Mesendoderm (in vitro differentiated cells): ENCODE results near the gene TXNL4B.
A peak's percentile ranks its signal among the peaks of the same experiment; 100 is the strongest.
"Not testable (repeated sequence)": the region's sequence is repeated elsewhere in the genome, so short reads cannot be mapped to it uniquely, and the experiment has no call there.

ENCODE experiments used
- DNase-seq: peaks from one replicate; pipeline ENCODE4 v3.0.0; 2013
- H2AK5ac ChIP-seq: 2 replicates; pipeline ENCODE4 v1.6.1; 2013; ENCODE audit warnings: low read length, inconsistent platforms
- H2BK120ac ChIP-seq: 2 replicates; pipeline ENCODE4 v1.6.1; 2013; ENCODE audit warnings: low read depth, mild to moderate bottlenecking, low read length, moderate library complexity, mixed read lengths
- H2BK15ac ChIP-seq: replicated peaks from 2 replicates; pipeline ENCODE4 v1.6.1; 2013; ENCODE audit warnings: low read depth, mild to moderate bottlenecking, moderate library complexity
- H2BK5ac ChIP-seq: 2 replicates; pipeline ENCODE4 v1.6.1; 2013; ENCODE audit warnings: low read length, inconsistent platforms
- H3K18ac ChIP-seq: 2 replicates; pipeline ENCODE4 v1.6.1; 2013; ENCODE audit warnings: mild to moderate bottlenecking, low read length, mixed read lengths
- H3K23ac ChIP-seq: one replicate; pipeline ENCODE4 v1.6.1; 2013; ENCODE audit warnings: low read length
- H3K27ac ChIP-seq: 2 replicates; pipeline ENCODE4 v1.5.1; 2013; ENCODE audit warnings: low read depth, mild to moderate bottlenecking, inconsistent platforms, low read length, moderate library complexity
- H3K27me3 ChIP-seq: 2 replicates; pipeline ENCODE4 v1.6.1; 2013; ENCODE audit warnings: low read length, control low read depth, mild to moderate bottlenecking, inconsistent platforms; ENCODE audit not compliant: insufficient read depth, poor library complexity
- H3K36me3 ChIP-seq: 2 replicates; pipeline ENCODE4 v1.6.1; 2013; ENCODE audit warnings: low read length, inconsistent platforms; ENCODE audit not compliant: control insufficient read depth, insufficient read depth
- H3K4ac ChIP-seq: one replicate; pipeline ENCODE4 v1.6.1; 2013; ENCODE audit warnings: low read depth, mild to moderate bottlenecking, low read length, moderate library complexity
- H3K4me1 ChIP-seq: 2 replicates; pipeline ENCODE4 v1.6.1; 2013; ENCODE audit warnings: low read depth, low read length, inconsistent platforms; ENCODE audit not compliant: control insufficient read depth
- H3K4me2 ChIP-seq: 2 replicates; pipeline ENCODE4 v1.6.1; 2013; ENCODE audit warnings: low read length
- H3K4me3 ChIP-seq: 2 replicates; pipeline ENCODE4 v1.5.1; 2013; ENCODE audit warnings: mild to moderate bottlenecking, low read length
- H3K56ac ChIP-seq: one replicate; pipeline ENCODE4 v1.6.1; 2013; ENCODE audit warnings: low read length
- H3K79me1 ChIP-seq: 2 replicates; pipeline ENCODE4 v1.6.1; 2013; ENCODE audit warnings: low read length, inconsistent platforms
- H3K79me2 ChIP-seq: 2 replicates; pipeline ENCODE4 v1.6.1; 2013; ENCODE audit warnings: mild to moderate bottlenecking, low read length; ENCODE audit not compliant: control insufficient read depth, insufficient read depth
- H3K9ac ChIP-seq: 2 replicates; pipeline ENCODE4 v1.6.1; 2013; ENCODE audit warnings: low read length, inconsistent platforms
- H4K5ac ChIP-seq: one replicate; pipeline ENCODE4 v1.6.1; 2013; ENCODE audit warnings: low read length
- H4K8ac ChIP-seq: one replicate; pipeline ENCODE4 v1.6.1; 2013; ENCODE audit warnings: low read depth, mild to moderate bottlenecking, control low read depth, low read length, moderate library complexity
- WGBS: extraction: QIAGEN DNeasy Blood & Tissue Kit; methylation state at CpG from one replicate; pipeline ENCODE4 v1.1.7; 2013; ENCODE audit warnings: low lambda C conversion rate, missing lambda C conversion rate; ENCODE audit not compliant: insufficient coverage; ENCODE audit errors: extremely low coverage; 5-methylcytosine and 5-hydroxymethylcytosine counted together

The TXNL4B gene

DNA sequence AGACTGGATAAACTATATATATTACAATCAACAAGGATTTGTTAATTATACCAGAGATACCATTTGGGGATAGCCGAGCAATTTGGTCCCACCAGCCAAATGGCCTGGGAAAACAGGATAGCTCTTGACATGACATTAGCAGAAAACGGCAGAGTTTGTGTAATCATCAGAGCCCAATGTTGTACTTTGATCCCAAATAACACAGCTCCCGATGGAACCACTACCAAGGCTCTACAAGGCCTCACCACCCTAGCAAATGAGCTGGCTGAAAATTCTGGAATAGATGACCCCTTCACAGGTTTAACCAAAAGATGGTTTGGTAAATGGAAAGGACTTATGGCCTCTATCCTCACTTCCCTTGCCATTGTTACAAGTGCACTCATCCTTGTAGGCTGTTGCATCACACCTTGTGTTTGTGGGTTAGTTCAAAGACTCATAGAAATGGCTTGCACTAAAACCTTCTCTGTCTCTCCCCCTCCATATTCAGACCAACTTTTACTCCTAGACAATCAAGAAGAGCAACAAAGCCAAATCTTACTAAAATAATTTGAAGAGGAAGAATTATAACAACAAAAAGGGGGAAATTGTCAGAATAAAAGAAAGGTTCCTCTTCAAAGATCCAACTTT lies 9.5 kb downstream of the TXNL4B start:
- no peaks in the 10 kb centered on the region for H3K27me3 ChIP-seq
- H2BK120ac ChIP-seq = no peak overlapping the region
- H4K5ac ChIP-seq = no peak overlapping the region
- no peak overlapping the region for H3K4me3 ChIP-seq
- H3K9ac ChIP-seq = no peak overlapping the region
- no peaks in the 10 kb centered on the region for H3K4me1 ChIP-seq
- no peak for DNase-seq
- H2BK15ac ChIP-seq = no peak overlapping the region
- peaks cover 2% of the 10 kb centered on the region for H3K36me3 ChIP-seq
- no peak overlapping the region for H2BK5ac ChIP-seq
- H3K27ac ChIP-seq = no peak overlapping the region
- no peaks in the 10 kb centered on the region for H3K79me2 ChIP-seq
- H3K23ac ChIP-seq = no peak overlapping the region
- no peak overlapping the region for H3K18ac ChIP-seq
- H3K4ac ChIP-seq = no peak overlapping the region
- H4K8ac ChIP-seq = no peak overlapping the region
- no peak overlapping the region for H2AK5ac ChIP-seq
- H3K4me2 ChIP-seq = no peak overlapping the region
- no peak overlapping the region for H3K56ac ChIP-seq
- WGBS = no CpG with 5 or more reads among the region's 3 CpGs
- H3K79me1 ChIP-seq = no peaks in the 10 kb centered on the region

- not testable (repeated sequence) for H3K18ac ChIP-seq, H3K4me3 ChIP-seq, H3K27me3 ChIP-seq, H3K4me1 ChIP-seq, H3K56ac ChIP-seq, H2BK120ac ChIP-seq, H3K4ac ChIP-seq, H3K36me3 ChIP-seq, H3K9ac ChIP-seq, H3K79me1 ChIP-seq, H4K8ac ChIP-seq, H3K4me2 ChIP-seq, H3K23ac ChIP-seq, H2BK5ac ChIP-seq, H4K5ac ChIP-seq, DNase-seq, H2BK15ac ChIP-seq, H2AK5ac ChIP-seq, H3K79me2 ChIP-seq, H3K27ac ChIP-seq
- no CpG with 5 or more reads among the region's 5 CpGs for WGBS
Measured at GRCh38 chr16:72076991-72077706, 16.3 kb downstream of the TXNL4B start.

DNA sequence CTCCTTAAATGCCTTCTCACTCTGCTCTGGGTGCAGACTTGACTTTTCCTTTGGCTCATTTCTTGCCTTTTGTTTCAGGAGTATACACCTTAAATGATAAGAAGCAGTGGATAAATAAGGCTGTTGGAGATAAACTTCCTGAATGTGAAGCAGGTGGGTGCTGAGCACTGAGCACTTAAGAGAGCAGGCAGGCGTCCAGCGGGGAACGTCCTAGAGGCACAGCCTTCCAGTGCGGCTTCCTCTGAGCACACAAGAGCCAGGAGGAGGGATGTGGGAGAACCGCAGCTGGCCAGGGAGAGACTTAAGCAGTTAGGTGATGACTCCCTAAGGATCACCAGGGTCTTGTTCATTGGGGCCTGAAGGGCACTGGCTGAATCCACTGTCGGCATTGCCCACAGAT lies 18.4 kb downstream of the TXNL4B start:
- not testable (repeated sequence) for H2BK15ac ChIP-seq, H3K23ac ChIP-seq, H3K4ac ChIP-seq, H4K5ac ChIP-seq, H3K27ac ChIP-seq, H3K79me2 ChIP-seq, H3K4me1 ChIP-seq, H3K4me2 ChIP-seq, H3K18ac ChIP-seq, DNase-seq, H3K4me3 ChIP-seq, H3K56ac ChIP-seq, H3K27me3 ChIP-seq, H2BK5ac ChIP-seq, H3K36me3 ChIP-seq, H3K79me1 ChIP-seq, H2BK120ac ChIP-seq, H2AK5ac ChIP-seq, H3K9ac ChIP-seq, H4K8ac ChIP-seq
- no CpG with 5 or more reads among the region's 6 CpGs for WGBS

DNA sequence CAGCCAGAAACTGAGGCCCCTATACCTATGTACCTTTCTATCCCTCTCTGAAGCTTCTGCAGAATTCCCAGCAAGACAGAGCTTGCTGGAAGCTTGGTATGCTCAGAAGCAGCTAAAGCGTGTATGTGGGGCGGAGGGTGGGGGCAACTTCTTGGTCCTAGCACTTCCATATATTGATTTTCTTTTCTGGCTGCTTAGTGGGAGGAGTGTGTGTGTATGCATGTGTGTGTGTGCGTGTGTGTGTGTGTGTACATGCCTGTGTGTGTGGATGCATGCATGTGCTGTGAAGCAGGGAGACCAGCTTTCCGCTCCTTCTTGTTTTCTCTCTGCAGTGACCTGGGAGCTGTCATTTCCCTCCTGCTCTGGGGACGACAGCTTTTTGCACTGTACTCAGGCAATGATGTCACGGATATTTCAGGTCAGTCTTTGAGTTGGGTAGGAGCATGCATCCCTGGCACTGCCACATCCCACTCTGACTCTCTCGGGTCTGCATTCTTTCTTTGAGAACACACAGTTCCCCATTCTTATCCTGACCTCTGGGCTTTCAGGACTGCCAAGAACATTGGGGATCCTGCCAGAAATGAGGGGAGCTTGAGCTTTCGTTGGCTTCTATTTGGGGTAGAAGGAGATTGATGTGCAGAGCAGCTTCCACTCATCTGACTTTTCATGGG lies 19.7 kb downstream of the TXNL4B start:
- no peak overlapping the region for H2BK5ac ChIP-seq
- H3K4me3 ChIP-seq = no peak overlapping the region
- H3K27me3 ChIP-seq = no peaks in the 10 kb centered on the region
- DNase-seq = no peak
- H3K18ac ChIP-seq = no peak overlapping the region
- H3K4me1 ChIP-seq = no peaks in the 10 kb centered on the region
- no peak overlapping the region for H4K8ac ChIP-seq
- WGBS = no CpG with 5 or more reads among the region's 8 CpGs
- H3K4me2 ChIP-seq = no peak overlapping the region
- no peak overlapping the region for H2BK120ac ChIP-seq
- no peak overlapping the region for H3K4ac ChIP-seq
- H3K9ac ChIP-seq = no peak overlapping the region
- H3K56ac ChIP-seq = no peak overlapping the region
- H3K27ac ChIP-seq = no peak overlapping the region
- H3K23ac ChIP-seq = peak overlapping the region; percentile 15
- H2AK5ac ChIP-seq = no peak overlapping the region
- no peaks in the 10 kb centered on the region for H3K79me2 ChIP-seq
- H3K36me3 ChIP-seq = no peaks in the 10 kb centered on the region
- no peak overlapping the region for H4K5ac ChIP-seq
- H2BK15ac ChIP-seq = no peak overlapping the region
- no peaks in the 10 kb centered on the region for H3K79me1 ChIP-seq

DNA sequence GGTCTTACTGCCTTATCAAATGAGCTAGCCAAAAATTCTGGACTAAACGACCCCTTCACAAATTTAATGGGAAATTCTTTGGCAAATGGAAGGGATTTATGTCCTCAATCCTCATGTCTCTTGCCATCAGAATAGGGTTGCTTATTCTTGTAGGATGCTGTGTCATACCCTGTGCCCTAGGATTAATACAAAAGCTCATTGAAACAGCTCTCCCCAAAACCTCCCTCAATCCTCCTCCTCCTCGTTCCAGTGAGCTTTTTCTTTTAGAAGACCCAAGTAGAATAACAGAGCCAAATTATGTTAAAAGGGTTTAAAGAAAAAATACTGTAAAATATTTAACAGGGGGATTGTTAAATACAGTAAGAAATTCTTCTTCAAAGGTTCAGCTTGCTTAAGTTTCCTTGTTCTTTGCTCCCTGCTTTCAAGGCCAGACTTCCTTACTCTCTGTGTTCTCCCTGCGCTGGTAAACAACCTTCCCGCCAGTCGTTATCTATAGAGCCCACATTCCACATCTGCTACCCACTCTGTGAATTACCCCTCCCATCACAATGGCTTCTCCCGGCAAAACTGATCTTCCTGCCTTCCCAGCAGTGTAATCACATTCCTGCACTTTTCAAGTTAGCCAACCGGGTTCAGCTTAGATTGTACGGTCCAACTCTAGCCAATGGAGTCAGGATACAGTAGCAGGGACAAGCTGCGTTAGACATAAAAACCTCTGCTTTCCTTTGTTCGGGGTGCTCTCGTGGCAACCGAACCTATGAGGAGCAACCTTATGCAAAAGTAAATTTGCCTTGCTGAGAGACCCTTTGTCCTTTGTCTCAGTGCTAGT lies 20.7 kb downstream of the TXNL4B start:
- H3K79me1 ChIP-seq = no peaks in the 10 kb centered on the region
- no peak overlapping the region for H3K27ac ChIP-seq
- H3K4me2 ChIP-seq = no peak overlapping the region
- H2BK120ac ChIP-seq = no peak overlapping the region
- DNase-seq = peak; percentile 48
- no peak overlapping the region for H3K4me3 ChIP-seq
- no peaks in the 10 kb centered on the region for H3K36me3 ChIP-seq
- H3K9ac ChIP-seq = no peak overlapping the region
- no peak overlapping the region for H3K4ac ChIP-seq
- H3K18ac ChIP-seq = no peak overlapping the region
- H2AK5ac ChIP-seq = no peak overlapping the region
- no peaks in the 10 kb centered on the region for H3K4me1 ChIP-seq
- no peaks in the 10 kb centered on the region for H3K79me2 ChIP-seq
- no CpG with 5 or more reads among the region's 12 CpGs for whole genome bisulfite sequencing
- H3K23ac ChIP-seq = no peak overlapping the region
- H2BK15ac ChIP-seq = no peak overlapping the region
- no peaks in the 10 kb centered on the region for H3K27me3 ChIP-seq
- no peak overlapping the region for H3K56ac ChIP-seq
- H4K8ac ChIP-seq = no peak overlapping the region
- H2BK5ac ChIP-seq = no peak overlapping the region
- no peak overlapping the region for H4K5ac ChIP-seq
